Upper lobe of left lung (tissue), 6 donors: ENCODE measurements around the gene DLG2. TPM values are rescaled to one million over a fixed set of nuclear protein-coding genes. Genes with fewer than 3 reads are reported as not detected.

Experiments
- ATAC-seq, 2 donors: fragments of 200-7000 bp; cut with Tn5 transposase; one replicate each; pipeline ENCODE4 v1.9.1; 2022; ENCODE audit warnings: mild to moderate bottlenecking in 2 of 2, moderate library complexity in 2 of 2; ENCODE audit not compliant: low FRiP score in 2 of 2
- DNase-seq, 2 donors: peaks; one replicate each; pipeline ENCODE4 v3.0.0-alpha.2; 2019 to 2020
- H3K27ac ChIP-seq, 4 donors: fragments of 200-600 bp; sonication (generic); one replicate each; pipeline ENCODE4 v1.5.1; 2016 to 2019
- H3K27me3 ChIP-seq, 4 donors: fragments of 200-600 bp; sonication (generic); one replicate each; pipeline ENCODE4 v1.5.1; 2017 to 2019
- H3K36me3 ChIP-seq, 4 donors: fragments of 200-600 bp; sonication (generic); one replicate each; pipeline ENCODE4 v1.5.1; 2016 to 2019
- H3K4me1 ChIP-seq, 4 donors: fragments of 200-600 bp; sonication (generic); one replicate each; pipeline ENCODE4 v1.5.1; 2018 to 2019
- H3K4me3 ChIP-seq, 4 donors: fragments of 200-600 bp; sonication (generic); one replicate each; pipeline ENCODE4 v1.5.1; 2017 to 2019; ENCODE audit warnings: mild to moderate bottlenecking in 2 of 4, moderate library complexity in 1 of 4
- H3K9me3 ChIP-seq, 4 donors: fragments of 200-600 bp; sonication (generic); one replicate each; pipeline ENCODE4 v1.5.1; 2018 to 2019
- EP300 ChIP-seq, 4 donors: sonication (generic); formaldehyde crosslinking; IDR thresholded peaks; one replicate each; pipeline ENCODE4 v1.5.1; 2017; ENCODE audit warnings: antibody characterized with exemption in 4 of 4, control low read depth in 2 of 4
- POLR2A ChIP-seq, 4 donors: fragments of 450-650 bp; IDR thresholded peaks; one replicate each; pipeline ENCODE4 v1.5.1; 2016 to 2017; ENCODE audit warnings: antibody characterized with exemption in 4 of 4, mild to moderate bottlenecking in 2 of 4
- POLR2AphosphoS5 ChIP-seq, 2 donors: sonication (generic); formaldehyde crosslinking; IDR thresholded peaks; one replicate each; pipeline ENCODE4 v1.5.1; 2017; ENCODE audit warnings: antibody characterized with exemption in 2 of 2
- WGBS, 2 donors: methylation state at CpG; one replicate each; pipeline ENCODE4 v1.1.5; 2017 to 2018; 5-methylcytosine and 5-hydroxymethylcytosine counted together
- total RNA-seq, 6 donors: library from RNA; depleted of rRNA in 4 of 6; stranded (reverse); fragments of >200 nt in 4 of 6; gene quantifications; one replicate each; pipeline versions ENCODE4 v1.1.0 to v1.2.1, GENCODE V29; 2016 to 2021
- TF ChIP-seq, protein P1 (sequence below), 6 experiments: fragments of 450-650 bp in 4 of 6; fragments of 200-600 bp in 2 of 6; sonication (generic) in 2 of 6; IDR thresholded peaks; one replicate each; pipeline ENCODE4 v1.5.1; 2016 to 2019; ENCODE audit warnings: antibody characterized with exemption in 6 of 6
- donor health status: DM: no; HTN: no; CAD: no; lungs with moderate emphysema.
- donor health status: DM: no; HTN: yes; CAD: no; lungs with severe emphysema.

Gene DLG2
- total RNA-seq, 6 donors from 2014 or later = 3.4 to 37.7 (median 9.1) TPM

DNA sequence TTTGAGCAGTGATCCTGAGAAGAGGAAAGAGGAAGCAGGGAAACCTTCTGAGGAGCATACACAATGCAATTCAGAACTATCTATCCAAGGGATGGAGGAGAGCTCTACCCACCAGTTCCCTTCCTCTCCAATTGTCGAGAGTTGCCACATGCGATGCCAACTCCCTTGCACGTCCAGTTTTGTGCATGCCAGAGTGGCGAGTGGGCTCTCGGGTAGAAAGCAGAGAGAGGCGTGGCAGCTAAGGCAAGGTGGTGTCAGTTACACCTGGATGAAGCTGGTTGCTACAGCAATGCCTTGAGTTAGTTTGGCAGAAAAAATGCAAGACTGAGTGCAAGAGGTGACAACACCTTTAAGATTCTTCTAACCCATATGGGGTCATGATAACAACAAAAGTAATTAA lies 1920.6 kb downstream of the DLG2 start:
- Histone ChIP-seq H3K9me3 (no peaks in the 10 kb centered on the region), H3K4me3 (no peak overlapping the region), H3K4me1 (no peaks in the 10 kb centered on the region), H3K27ac (no peak overlapping the region), H3K36me3 (no peaks in the 10 kb centered on the region), H3K27me3 (no peaks in the 10 kb centered on the region)
- no peak for ATAC-seq
- no peak for DNase-seq
- TF ChIP-seq POLR2AphosphoS5 (IDR thresholded peaks at IDR 0.05) (no peak), POLR2A (IDR thresholded peaks at IDR 0.05) (no peak)
- TF ChIP-seq, protein P1, sequence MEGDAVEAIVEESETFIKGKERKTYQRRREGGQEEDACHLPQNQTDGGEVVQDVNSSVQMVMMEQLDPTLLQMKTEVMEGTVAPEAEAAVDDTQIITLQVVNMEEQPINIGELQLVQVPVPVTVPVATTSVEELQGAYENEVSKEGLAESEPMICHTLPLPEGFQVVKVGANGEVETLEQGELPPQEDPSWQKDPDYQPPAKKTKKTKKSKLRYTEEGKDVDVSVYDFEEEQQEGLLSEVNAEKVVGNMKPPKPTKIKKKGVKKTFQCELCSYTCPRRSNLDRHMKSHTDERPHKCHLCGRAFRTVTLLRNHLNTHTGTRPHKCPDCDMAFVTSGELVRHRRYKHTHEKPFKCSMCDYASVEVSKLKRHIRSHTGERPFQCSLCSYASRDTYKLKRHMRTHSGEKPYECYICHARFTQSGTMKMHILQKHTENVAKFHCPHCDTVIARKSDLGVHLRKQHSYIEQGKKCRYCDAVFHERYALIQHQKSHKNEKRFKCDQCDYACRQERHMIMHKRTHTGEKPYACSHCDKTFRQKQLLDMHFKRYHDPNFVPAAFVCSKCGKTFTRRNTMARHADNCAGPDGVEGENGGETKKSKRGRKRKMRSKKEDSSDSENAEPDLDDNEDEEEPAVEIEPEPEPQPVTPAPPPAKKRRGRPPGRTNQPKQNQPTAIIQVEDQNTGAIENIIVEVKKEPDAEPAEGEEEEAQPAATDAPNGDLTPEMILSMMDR (IDR thresholded peaks at IDR 0.05) = no peak
- 82 to 84% methylated on average over 6 of the region's 6 CpGs for WGBS, 2 donors

DNA sequence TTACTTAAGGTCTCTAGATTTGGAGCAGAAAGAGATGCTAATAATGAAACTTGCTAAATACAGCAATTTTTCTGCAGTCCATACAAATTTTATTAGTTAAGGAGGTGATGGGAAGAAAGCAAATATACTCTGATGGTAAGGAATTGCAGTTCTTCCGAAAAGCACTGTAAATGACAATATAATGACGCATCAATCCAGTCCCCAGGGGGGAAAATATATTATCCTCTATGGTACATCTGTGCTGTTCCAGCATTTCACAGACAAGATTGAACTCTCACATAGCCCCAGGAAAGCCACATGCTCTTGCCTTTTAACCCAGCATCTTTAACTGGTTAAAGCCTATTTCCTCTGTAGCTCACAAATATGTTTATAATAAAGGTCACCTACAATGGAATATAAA lies 1924.3 kb downstream of the DLG2 start:
- Histone ChIP-seq H3K9me3 (no peaks in the 10 kb centered on the region), H3K36me3 (no peaks in the 10 kb centered on the region), H3K4me3 (no peak overlapping the region), H3K27me3 (no peaks in the 10 kb centered on the region), H3K4me1 (no peaks in the 10 kb centered on the region), H3K27ac (no peak overlapping the region)
- TF ChIP-seq EP300 (IDR thresholded peaks at IDR 0.05) (no peak), POLR2A (IDR thresholded peaks at IDR 0.05) (no peak), POLR2AphosphoS5 (IDR thresholded peaks at IDR 0.05) (no peak)
- TF ChIP-seq, protein P1 (IDR thresholded peaks at IDR 0.05) = no peak
- 95 to 98% methylated on average over 2 of the region's 2 CpGs for WGBS, 2 donors
- DNase-seq (no peak), ATAC-seq (no peak)

DNA sequence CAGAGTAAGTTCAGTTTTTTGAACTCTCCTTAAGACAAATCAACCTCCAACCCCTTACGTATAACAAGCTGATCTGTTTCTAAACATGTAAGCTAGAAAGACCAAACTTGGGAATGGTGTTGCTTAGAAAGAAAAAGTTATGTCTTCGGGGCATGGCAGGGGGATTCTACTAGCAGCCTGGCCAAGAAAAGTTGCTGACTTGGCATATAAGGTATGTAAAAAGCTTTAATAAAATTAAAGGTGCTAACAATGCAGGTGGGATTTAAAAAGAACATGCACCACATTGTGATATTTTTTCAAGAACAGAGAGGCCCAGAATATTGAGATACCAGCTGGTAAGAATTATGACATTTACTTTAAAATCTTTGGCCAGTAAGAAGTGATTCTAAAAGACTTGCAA lies 1929.6 kb downstream of the DLG2 start:
- TF ChIP-seq POLR2A (IDR thresholded peaks at IDR 0.05) = no peak
- TF ChIP-seq POLR2AphosphoS5 (IDR thresholded peaks at IDR 0.05) = no peak
- TF ChIP-seq EP300 (IDR thresholded peaks at IDR 0.05) = no peak
- TF ChIP-seq, protein P1 (IDR thresholded peaks at IDR 0.05) = no peak
- no peak for DNase-seq
- H3K4me1 ChIP-seq = no peaks in the 10 kb centered on the region
- no peaks in the 10 kb centered on the region for H3K36me3 ChIP-seq
- WGBS, 2 donors = 91% methylated on average over 2 of the region's 2 CpGs
- no peaks in the 10 kb centered on the region for H3K27me3 ChIP-seq
- H3K27ac ChIP-seq = no peak overlapping the region
- no peak for ATAC-seq
- no peak overlapping the region for H3K4me3 ChIP-seq
- no peaks in the 10 kb centered on the region for H3K9me3 ChIP-seq

DNA sequence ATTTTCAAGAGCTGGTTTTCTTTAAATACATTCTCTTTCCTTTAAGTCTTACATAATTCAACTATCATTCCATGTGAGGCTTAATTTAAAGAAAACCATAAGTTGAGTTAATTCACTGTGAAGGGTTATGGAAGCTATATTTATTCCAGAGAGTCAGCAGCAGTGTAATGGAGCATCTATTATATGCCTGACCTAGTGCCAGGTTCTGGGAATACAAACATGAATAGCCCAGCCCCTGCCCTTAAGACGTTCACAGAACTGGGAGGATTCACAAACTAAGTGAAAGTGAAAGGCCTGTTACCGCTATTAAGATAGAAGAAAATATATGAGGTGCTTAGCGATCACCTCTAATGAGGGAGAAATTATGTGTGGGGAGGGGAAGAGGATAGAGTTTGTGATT lies 1932.1 kb downstream of the DLG2 start:
- 82 to 85% methylated on average over 3 of the region's 3 CpGs for WGBS, 2 donors
- H3K9me3 ChIP-seq = no peaks in the 10 kb centered on the region
- no peaks in the 10 kb centered on the region for H3K36me3 ChIP-seq
- no peak overlapping the region for H3K27ac ChIP-seq
- TF ChIP-seq, protein P1 (IDR thresholded peaks at IDR 0.05) = no peak
- TF ChIP-seq POLR2A (IDR thresholded peaks at IDR 0.05) (no peak), EP300 (IDR thresholded peaks at IDR 0.05) (no peak), POLR2AphosphoS5 (IDR thresholded peaks at IDR 0.05) (no peak)
- H3K4me3 ChIP-seq = no peak overlapping the region
- no peaks in the 10 kb centered on the region for H3K27me3 ChIP-seq
- ATAC-seq (no peak), DNase-seq (no peak)
- no peaks in the 10 kb centered on the region for H3K4me1 ChIP-seq

DNA sequence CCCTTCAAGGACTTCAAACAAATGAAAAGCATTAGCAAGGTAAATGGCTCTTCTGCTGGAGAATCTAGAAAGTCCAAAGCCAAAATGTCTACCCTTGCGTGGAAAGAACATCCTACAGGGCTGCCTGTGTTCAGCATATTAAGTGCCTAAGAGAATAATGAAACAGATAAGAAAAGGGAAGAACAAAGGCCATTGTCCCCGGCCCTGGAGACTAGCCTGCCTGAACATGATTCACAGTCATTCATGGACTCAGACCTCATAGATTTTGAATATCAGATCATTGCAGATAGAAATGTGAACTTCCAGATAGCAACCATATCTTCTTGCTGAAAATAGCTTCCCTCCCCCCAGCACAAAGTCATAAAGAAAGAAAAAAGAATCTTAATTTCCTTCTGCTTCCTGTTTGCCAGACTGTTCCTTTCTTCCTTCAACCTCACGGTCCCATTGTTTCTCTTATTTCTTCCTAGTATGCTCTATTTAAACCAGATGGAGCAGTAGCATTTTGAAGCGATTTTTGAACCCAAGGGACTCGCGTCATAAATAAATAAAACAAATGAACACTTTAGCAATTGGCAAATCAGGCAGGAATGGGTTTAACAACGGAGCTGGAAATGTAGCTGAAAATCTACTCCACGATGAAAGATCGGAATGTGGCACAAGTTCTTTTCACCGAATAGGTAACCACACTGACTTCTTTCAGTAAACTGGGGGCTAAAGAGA lies 1932.8 kb downstream of the DLG2 start:
- DNase-seq = no peak
- WGBS, 2 donors = 58 to 61% methylated on average over 10 of the region's 10 CpGs
- Histone ChIP-seq H3K36me3 (no peaks in the 10 kb centered on the region), H3K9me3 (no peaks in the 10 kb centered on the region), H3K4me1 (no peaks in the 10 kb centered on the region), H3K27ac (no peak overlapping the region), H3K4me3 (no peak overlapping the region), H3K27me3 (no peaks in the 10 kb centered on the region)
- no peak for TF ChIP-seq EP300 (IDR thresholded peaks at IDR 0.05)
- TF ChIP-seq POLR2A (IDR thresholded peaks at IDR 0.05) = no peak
- TF ChIP-seq, protein P1 (IDR thresholded peaks at IDR 0.05) = no peak
- no peak for TF ChIP-seq POLR2AphosphoS5 (IDR thresholded peaks at IDR 0.05)
- no peak for ATAC-seq
